Fibroblast of villous mesenchyme (primary cell): ENCODE measurements around the gene ZFYVE1. TPM values are rescaled to one million over a fixed set of nuclear protein-coding genes. Genes with fewer than 3 reads are reported as not detected.

Experiments
- DNase-seq: peaks from one replicate; pipeline ENCODE4 v3.0.0-alpha.2; 2010; ENCODE audit warnings: low read depth
- H3K4me3 ChIP-seq: 2 replicates; pipeline ENCODE4 v1.5.1; 2011; ENCODE audit warnings: low read depth, mild to moderate bottlenecking, low read length
- total RNA-seq: library from RNA; depleted of rRNA; stranded (reverse); fragments of >200 nt; gene quantifications from 2 replicates; pipeline ENCODE4 v1.2.3, GENCODE V29; 2012
- TF ChIP-seq, protein P1 (sequence below): IDR thresholded peaks from 2 replicates; pipeline ENCODE4 v1.5.1; 2012; ENCODE audit warnings: low read depth, mild to moderate bottlenecking, low read length; ENCODE audit not compliant: insufficient read depth

Gene ZFYVE1
- total RNA-seq, 1 donor = 21.6 TPM

DNA sequence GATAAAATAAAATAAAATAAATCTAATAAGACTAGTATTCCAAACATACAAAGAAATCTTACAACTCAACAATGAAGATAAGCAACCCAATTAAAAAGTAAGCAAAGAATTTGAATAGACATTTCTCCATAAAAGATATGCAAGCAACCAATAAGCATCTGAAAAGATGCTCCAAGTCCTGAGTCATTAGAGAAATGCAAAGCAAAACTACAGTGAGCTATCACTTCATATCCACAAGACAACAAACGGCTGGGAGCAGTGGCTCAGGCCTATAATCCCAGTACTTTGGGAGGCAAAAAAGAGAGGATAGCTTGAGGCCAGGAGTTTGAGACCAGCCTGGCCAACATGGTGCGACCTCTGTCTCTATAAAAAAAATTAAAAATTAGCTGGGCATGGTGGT, 26.8 kb downstream of the ZFYVE1 start:
- DNase-seq = no peak
- TF ChIP-seq, protein P1, sequence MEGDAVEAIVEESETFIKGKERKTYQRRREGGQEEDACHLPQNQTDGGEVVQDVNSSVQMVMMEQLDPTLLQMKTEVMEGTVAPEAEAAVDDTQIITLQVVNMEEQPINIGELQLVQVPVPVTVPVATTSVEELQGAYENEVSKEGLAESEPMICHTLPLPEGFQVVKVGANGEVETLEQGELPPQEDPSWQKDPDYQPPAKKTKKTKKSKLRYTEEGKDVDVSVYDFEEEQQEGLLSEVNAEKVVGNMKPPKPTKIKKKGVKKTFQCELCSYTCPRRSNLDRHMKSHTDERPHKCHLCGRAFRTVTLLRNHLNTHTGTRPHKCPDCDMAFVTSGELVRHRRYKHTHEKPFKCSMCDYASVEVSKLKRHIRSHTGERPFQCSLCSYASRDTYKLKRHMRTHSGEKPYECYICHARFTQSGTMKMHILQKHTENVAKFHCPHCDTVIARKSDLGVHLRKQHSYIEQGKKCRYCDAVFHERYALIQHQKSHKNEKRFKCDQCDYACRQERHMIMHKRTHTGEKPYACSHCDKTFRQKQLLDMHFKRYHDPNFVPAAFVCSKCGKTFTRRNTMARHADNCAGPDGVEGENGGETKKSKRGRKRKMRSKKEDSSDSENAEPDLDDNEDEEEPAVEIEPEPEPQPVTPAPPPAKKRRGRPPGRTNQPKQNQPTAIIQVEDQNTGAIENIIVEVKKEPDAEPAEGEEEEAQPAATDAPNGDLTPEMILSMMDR = no peak
- H3K4me3 ChIP-seq = no peak overlapping the region

DNA sequence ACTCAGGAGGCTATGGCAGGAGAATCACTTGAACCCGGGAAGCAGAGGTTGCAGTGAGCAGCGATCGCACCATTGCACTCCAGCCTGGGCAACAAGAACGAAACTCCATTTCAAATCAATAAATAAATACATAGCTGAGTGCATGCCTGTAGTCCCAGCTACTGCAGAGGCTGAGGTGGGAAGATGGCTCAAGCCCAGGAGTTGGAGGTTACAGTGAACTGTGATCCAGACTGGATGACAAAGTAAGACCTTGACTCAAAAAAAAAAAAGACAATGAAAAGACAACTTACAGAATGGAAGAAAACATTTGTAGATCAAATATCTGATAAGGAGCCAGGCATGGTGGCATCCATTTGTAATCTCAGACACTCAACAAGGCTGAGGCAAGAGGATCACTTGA, 27.6 kb downstream of the ZFYVE1 start:
- no peak for DNase-seq
- H3K4me3 ChIP-seq = no peak overlapping the region
- TF ChIP-seq, protein P1 = no peak

DNA sequence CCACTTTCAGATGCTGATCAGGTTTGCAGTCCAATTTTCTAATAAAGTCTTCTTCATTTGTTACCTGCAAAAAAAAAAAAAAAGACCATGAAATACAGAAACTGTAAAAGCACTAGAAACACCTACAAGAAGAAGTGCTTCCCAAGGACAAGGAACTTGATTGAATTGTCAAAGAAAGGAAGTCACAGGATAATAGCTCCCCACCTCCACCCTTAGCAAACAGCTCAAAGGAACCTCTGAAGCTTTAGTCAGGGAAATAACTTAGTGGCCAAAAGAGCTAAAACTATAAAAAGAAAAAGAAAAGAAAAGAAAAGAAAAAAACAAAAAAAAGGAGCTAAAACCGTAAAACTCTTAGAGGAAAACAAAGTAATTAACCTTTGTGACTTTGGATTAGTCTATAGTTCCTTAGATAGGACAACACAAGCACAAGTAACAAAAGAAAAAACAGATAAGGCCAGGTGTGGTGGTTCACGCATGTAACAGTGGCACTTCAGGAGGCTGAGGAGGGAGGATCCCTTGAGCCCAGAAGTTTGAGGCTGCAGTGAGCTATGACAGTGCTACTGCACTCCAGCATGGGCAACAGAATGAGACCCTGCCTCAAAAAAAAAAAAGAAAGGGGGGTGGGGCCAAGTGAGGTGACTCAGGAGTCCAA, 28.5 kb downstream of the ZFYVE1 start:
- DNase-seq = no peak
- H3K4me3 ChIP-seq = no peak overlapping the region
- TF ChIP-seq, protein P1 = no peak

DNA sequence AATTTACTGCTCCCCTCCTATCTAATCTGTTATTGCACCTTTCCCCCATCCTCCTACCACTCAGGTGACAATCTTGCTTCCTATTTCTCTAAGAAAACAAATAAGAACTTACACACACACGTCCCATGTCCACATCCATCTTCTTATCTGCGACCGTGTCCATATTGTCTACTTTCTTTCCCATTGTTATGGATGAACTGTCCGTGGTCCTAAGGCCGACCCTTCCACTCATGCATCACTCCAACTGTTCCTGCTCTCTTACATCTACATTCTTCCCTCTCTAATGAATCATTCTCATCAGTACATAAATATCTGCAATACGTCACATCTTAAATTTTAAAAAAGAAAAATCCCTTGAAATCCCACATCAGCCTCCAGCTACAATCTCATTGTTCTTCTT, 30.0 kb downstream of the ZFYVE1 start:
- no peak overlapping the region for H3K4me3 ChIP-seq
- TF ChIP-seq, protein P1 = no peak
- no peak for DNase-seq

DNA sequence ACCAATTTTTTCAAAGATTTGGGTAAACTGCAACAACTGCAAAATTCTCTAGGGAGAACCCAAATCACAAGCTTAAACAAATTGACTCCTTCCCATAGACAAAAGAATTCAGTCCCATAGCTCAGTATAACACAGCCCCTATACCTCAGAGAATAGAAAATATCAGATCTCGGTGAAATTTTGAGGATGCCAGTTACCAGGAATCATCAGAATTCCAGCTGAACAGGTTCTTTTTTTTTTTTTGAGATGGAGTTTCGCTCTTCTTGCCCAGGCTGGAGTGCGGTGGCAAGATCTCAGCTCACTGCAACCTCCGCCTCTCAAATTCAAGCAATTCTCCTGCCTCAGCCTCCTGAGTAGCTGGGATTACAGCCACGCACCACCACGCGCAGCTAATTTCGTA, 36.7 kb downstream of the ZFYVE1 start:
- DNase-seq = no peak
- TF ChIP-seq, protein P1 = no peak

DNA sequence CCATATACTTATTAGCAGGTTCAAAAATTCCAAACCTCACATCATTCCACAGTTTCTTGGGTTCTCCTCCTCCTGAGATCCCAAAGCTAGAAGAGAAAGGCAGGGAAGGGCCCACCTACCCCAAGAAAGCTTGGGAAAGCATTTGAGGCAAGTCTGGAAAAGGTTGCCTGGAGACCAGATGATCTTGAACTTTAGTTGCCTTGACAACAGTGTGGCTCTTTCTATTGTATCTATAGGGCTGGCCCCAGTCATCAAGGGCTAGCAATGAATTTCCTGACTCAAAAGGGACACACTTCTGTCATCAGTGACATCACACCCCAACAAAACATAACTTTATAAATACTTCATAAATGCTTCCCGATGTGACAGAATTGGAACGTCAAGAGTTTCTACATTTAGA, 40.0 kb downstream of the ZFYVE1 start:
- TF ChIP-seq, protein P1 = no peak
- no peak overlapping the region for H3K4me3 ChIP-seq
- DNase-seq = no peak

More for the DNA sequence above, 36.7 kb downstream of the ZFYVE1 start:
- H3K4me3 ChIP-seq = no peak overlapping the region

DNA sequence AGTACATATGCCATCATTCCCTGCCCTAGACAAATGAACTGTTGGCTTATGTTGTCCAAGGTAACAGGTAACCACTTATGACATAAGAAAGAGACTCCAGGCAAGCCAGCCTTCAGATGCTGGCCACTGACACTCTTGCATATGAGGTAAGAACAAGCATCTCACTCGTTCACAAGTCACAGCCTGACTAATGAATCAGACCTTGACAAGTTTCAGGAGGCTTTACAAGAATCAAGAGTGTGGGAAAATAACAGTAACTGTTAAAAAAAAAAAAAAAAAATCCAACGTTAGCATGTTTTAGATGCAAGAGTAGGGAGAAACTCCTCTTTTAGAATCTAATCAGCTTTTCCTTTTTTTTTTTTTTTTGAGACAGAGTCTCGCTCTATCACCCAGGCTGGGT, 40.7 kb downstream of the ZFYVE1 start:
- DNase-seq = no peak
- TF ChIP-seq, protein P1 = no peak
- H3K4me3 ChIP-seq = no peak overlapping the region
